Glomerular endothelial cell (primary cell): Measurements from ENCODE around the gene MELTF. TPM values are rescaled to one million over a fixed set of nuclear protein-coding genes. Genes with fewer than 3 reads are reported as not detected.

ENCODE experiments used
- DNase-seq: peaks from one replicate; pipeline ENCODE4 v3.0.0-alpha.2; 2011; ENCODE audit warnings: low read depth, low spot score; ENCODE audit errors: extremely low read depth
- total RNA-seq: library from RNA; depleted of rRNA; stranded (reverse); fragments of >200 nt; gene quantifications from 2 replicates; pipeline ENCODE4 v1.2.3, GENCODE V29; 2015

MELTF gene
- total RNA-seq, 1 donor from 2014 or later = 5.7 TPM

GRCh38 chr3:197010556-197011351 is 18.9 kb downstream of the MELTF start:
- DNase-seq = no peak

- no peak for DNase-seq
These were observed 20.0 kb downstream of the MELTF start for GRCh38 chr3:197009532-197010019.

- no peak for DNase-seq
These were observed 21.0 kb downstream of the MELTF start for GRCh38 chr3:197008436-197009209.

GRCh38 chr3:197007953-197008352 is 21.7 kb downstream of the MELTF start:
- no peak for DNase-seq

GRCh38 chr3:197007296-197007940 is 22.2 kb downstream of the MELTF start:
- DNase-seq = no peak

GRCh38 chr3:197006860-197007259 is 22.8 kb downstream of the MELTF start:
- no peak for DNase-seq

- DNase-seq = no peak
These were observed 23.2 kb downstream of the MELTF start for GRCh38 chr3:197006446-197006845.

- DNase-seq = no peak
These were observed 25.9 kb downstream of the MELTF start for GRCh38 chr3:197003461-197004385.

- no peak for DNase-seq
These were observed 26.7 kb downstream of the MELTF start for GRCh38 chr3:197002701-197003454.

- no peak for DNase-seq
These were observed 27.5 kb downstream of the MELTF start for GRCh38 chr3:197001972-197002700.

GRCh38 chr3:197001106-197001971 is 28.3 kb downstream of the MELTF start:
- DNase-seq = no peak

- DNase-seq = no peak
These were observed 29.4 kb downstream of the MELTF start for GRCh38 chr3:197000211-197000610.

- no peak for DNase-seq
These were observed 30.5 kb downstream of the MELTF start for GRCh38 chr3:196998966-196999760.

GRCh38 chr3:196997311-196997710 is 32.3 kb downstream of the MELTF start:
- no peak for DNase-seq

- DNase-seq = no peak
These were observed 33.0 kb downstream of the MELTF start for GRCh38 chr3:196996454-196997265.

- DNase-seq = no peak
These were observed 33.8 kb downstream of the MELTF start for GRCh38 chr3:196995646-196996355.
